Choroid plexus epithelial cell (primary cell): ENCODE measurements around the gene RBP7.

Experiments used
- DNase-seq: peaks from one replicate; pipeline ENCODE4 v3.0.0-alpha.2; 2010; ENCODE audit warnings: low read depth
- H3K4me3 ChIP-seq: 2 replicates; pipeline ENCODE4 v1.5.1; 2011; ENCODE audit warnings: low read depth, mild to moderate bottlenecking, control low read depth, low read length, moderate library complexity
- CTCF ChIP-seq: conservative IDR thresholded peaks from 2 replicates; pipeline ENCODE4 v1.5.1; 2011; ENCODE audit warnings: low read depth, mild to moderate bottlenecking, control low read depth, inconsistent platforms, low read length, moderate library complexity

Gene RBP7

DNA sequence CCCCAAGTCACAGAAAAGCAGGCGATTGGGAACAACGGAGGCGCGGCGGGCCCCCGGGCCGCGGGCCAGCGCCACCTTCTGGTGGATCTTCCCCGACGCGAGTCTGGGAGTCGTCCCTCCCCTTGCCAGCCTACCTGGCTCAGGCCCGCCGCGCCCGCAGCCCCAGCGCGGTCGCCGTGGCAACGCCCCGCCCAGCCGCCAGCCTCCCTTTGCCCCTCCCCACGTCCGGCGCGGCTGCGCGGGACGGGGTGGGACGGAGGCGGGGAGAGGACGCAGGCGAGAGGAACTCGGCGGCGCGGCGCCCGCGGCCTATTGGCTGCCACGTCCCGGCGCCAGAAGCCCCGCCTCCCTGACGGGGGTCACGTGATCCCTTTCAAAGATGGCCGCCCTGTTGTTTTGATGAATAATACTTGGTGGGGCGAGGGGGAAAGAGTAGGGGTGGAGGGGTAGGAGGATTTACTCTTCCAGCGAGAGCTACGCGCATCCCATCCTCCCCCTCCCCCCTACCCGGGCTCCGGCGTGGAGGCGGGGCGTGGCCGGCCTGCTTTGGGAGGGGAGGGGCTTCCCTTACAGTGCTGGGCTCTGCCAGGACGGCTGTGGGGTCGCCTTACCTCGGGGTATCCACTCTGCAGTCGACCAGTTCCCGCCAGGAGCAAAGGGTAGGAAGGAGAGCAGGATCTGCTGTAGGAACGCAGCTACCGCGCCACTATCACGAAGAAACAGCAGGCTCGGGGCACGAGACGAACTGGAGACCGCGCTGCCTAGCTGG, 35.7 kb downstream of the RBP7 start, which contains the start of gene UBE4B:
TSS of gene UBE4B (plus strand) at position 369 of the 769 bp plus-strand sequence. CDS start 713 bp downstream, outside the sequence.
- peak; percentile 98 for DNase-seq
- H3K4me3 ChIP-seq, result peak within 1 kb of the TSS; percentile 98
- peak; percentile 69 for TF ChIP-seq CTCF

- peak overlapping the region; percentile 98 for H3K4me3 ChIP-seq
- DNase-seq, result peak; percentile 47
- no peak for TF ChIP-seq CTCF
Measured at GRCh38 chr1:10033359-10033845, 36.4 kb downstream of the RBP7 start.

DNA sequence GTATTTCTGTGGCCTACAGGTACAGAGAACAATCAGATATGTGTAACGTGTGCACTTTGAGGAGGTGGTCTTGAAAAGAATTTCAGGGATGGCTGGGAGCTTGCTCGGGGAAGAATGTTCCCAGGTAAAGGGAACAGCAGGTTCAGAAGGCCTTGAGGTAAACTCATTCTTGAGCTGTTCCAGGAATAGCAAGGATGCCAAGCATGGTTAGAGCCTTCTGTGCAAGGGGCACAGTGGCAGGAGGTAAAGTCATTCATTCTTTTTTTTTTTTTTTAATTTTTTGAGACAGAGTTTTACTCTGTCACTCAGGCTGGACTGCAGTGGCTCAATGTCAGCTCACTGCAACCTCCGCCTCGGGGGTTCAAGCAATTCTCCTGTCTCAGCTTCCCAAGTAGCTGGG, 45.7 kb downstream of the RBP7 start:
- no peak overlapping the region for H3K4me3 ChIP-seq
- no peak for DNase-seq
- TF ChIP-seq CTCF, result no peak

DNA sequence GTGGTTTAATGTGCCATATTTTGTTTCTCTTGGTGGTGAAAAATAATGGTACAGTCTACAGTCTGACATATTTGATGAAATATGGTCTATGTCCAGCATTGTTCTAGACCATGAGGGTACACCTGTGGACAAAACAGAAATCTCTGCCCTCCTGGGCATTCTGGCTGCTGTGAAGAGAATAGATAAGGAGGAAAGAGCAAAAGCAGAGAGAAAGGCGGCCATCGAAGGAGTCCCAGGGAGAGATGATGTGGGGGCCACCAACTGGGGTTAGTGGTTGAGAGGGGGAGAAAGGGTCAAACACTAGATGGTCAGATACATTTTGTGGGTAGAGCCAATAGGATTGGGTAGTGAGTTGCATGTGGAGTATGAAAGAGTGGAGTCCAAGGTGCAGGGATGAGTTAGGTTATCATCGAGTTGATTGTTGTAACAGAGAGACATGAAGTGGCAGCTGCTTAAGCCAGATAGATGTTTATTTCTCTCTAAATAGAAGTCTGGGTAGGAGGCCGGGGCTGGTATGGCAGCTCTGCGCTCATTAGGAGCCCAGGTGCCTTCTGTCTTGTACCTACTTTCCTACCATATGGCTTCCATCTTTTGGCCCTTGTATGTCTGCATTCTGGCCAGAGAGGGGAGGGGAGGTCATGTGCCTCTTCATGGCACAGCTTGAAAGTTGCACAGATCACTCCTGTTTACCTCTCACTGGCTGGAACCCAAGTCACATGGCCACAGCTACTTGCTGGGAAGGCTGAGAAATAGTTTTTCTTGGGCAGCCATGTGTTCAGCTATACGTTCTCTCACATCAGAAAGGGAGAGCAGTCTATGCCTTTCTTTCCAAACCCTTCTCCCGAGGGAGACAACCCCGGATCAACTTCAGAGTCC, 48.7 kb downstream of the RBP7 start:
- TF ChIP-seq CTCF, result no peak
- DNase-seq, result peak; percentile 90
- H3K4me3 ChIP-seq, result no peak overlapping the region

- TF ChIP-seq CTCF, result no peak
- H3K4me3 ChIP-seq, result no peak overlapping the region
- DNase-seq, result peak; percentile 28
Measured at GRCh38 chr1:10046356-10047085, 49.5 kb downstream of the RBP7 start.

DNA sequence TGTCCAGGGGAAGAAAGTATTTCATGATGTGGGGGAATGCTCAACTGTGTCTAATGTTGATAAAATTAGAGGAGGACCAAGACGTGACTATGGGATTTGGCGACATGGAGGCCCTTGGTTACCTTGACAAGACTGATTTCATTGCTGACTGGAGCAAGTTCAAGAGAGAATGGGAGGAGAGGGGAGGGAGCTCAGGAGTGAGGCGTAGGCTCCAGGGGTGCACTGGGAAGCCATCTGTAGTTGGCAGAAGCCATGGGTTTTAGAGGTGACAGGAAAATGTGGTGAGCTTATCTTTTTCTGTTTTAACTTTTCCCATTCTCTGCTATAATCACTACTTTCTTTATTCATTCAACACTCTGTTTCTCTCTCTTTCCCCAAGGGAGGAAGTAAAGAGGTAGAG, 51.6 kb downstream of the RBP7 start:
- no peak for TF ChIP-seq CTCF
- no peak for DNase-seq
- no peak overlapping the region for H3K4me3 ChIP-seq
